ENCODE results near the gene OBSCN. TPM values are rescaled to one million over a fixed set of nuclear protein-coding genes. Genes with fewer than 3 reads are reported as not detected.
A peak's percentile ranks its signal among the peaks of the same experiment; 100 is the strongest.

The OBSCN gene
- total and polyA plus RNA-seq, 10 of the 15 experiments (the other 5 are each of a cell fraction or from before 2014, with no cell fraction given) = 0.01 to 0.36 (median 0.08) TPM; not detected in 2

- TF ChIP-seq RELA (IDR thresholded peaks at IDR 0.05; ENCODE audit: borderline replicate concordance, partially characterized antibody) = peak; percentile 89
- TF ChIP-seq PML (IDR thresholded peaks at IDR 0.05; ENCODE audit: low read length) = peak; percentile 56; the same call in 1 of the 2 replicates
- TF ChIP-seq LARP7 (IDR thresholded peaks at IDR 0.05) = peak; percentile 99
- TF ChIP-seq ZBTB33 (IDR thresholded peaks at IDR 0.05) = peak; percentile 22; the same call in 1 of the 2 replicates
- no peak for TF ChIP-seq KDM1A (IDR thresholded peaks at IDR 0.05; ENCODE audit: borderline replicate concordance)
- TF ChIP-seq RCOR1 (conservative IDR thresholded peaks at IDR 0.05; ENCODE audit: low read depth, low read length) = no peak
- no peak; the same call in 1 of the 2 replicates for TF ChIP-seq SREBF1 (IDR thresholded peaks at IDR 0.05; ENCODE audit: low read length)
- no peak for TF ChIP-seq USF2 (IDR thresholded peaks at IDR 0.05; ENCODE audit: borderline replicate concordance, low read depth, low read length)
- peak; percentile 86 for TF ChIP-seq PKNOX1 (IDR thresholded peaks at IDR 0.05)
- no peak for TF ChIP-seq MLLT1 (IDR thresholded peaks at IDR 0.05)
- no peak for TF ChIP-seq E2F8 (IDR thresholded peaks at IDR 0.05; ENCODE audit: low read depth, partially characterized antibody)
- TF ChIP-seq HDGF (IDR thresholded peaks at IDR 0.05) = peak; percentile 94
- TF ChIP-seq HSF1 (IDR thresholded peaks at IDR 0.05; ENCODE audit: low read depth, low read length) = no peak
- no peak for TF ChIP-seq ASH2L (IDR thresholded peaks at IDR 0.05; ENCODE audit: borderline replicate concordance, low read depth)
- TF ChIP-seq NBN (IDR thresholded peaks at IDR 0.05) = peak; percentile 98
- TF ChIP-seq MYC (IDR thresholded peaks at IDR 0.05; ENCODE audit: insufficient read depth, insufficient read length, insufficient replicate concordance, low read length, severe bottlenecking) = no peak
- TF ChIP-seq FOS (IDR thresholded peaks at IDR 0.05; ENCODE audit: borderline replicate concordance, extremely low read depth, insufficient read length) = no peak
- TF ChIP-seq ZBED1 (IDR thresholded peaks at IDR 0.05; ENCODE audit: borderline replicate concordance) = 0 out of 2 replicates have a peak, but pooled peaks have one; percentile 23
These were observed 42.3 kb upstream of the OBSCN start, which contains the start of gene IBA57 (continued) for GRCh38 chr1:228165372-228166169.
